ENCODE results near the gene MAPK8IP1.

The MAPK8IP1 gene

GRCh38 chr11:45860348-45860747, 25.1 kb upstream of the MAPK8IP1 start:
- no peak for DNase-seq

- no peak for DNase-seq
These were observed 24.5 kb upstream of the MAPK8IP1 start for GRCh38 chr11:45860764-45861510.

GRCh38 chr11:45864041-45864440, 21.4 kb upstream of the MAPK8IP1 start:
- no peak for DNase-seq

DNA sequence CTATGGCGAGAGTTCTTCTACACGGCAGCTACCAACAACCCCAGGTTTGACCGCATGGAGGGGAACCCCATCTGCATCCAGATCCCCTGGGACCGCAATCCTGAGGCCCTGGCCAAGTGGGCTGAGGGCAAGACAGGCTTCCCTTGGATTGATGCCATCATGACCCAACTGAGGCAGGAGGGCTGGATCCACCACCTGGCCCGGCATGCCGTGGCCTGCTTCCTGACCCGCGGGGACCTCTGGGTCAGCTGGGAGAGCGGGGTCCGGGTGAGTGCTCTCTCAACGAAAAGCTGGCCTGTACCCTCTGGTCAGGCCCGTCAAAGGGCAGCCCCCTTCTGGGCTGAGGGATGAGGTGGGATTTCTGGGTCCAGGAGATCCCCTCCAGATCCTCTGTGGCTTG, 15.9 kb upstream of the MAPK8IP1 start:
- no peak for DNase-seq

DNA sequence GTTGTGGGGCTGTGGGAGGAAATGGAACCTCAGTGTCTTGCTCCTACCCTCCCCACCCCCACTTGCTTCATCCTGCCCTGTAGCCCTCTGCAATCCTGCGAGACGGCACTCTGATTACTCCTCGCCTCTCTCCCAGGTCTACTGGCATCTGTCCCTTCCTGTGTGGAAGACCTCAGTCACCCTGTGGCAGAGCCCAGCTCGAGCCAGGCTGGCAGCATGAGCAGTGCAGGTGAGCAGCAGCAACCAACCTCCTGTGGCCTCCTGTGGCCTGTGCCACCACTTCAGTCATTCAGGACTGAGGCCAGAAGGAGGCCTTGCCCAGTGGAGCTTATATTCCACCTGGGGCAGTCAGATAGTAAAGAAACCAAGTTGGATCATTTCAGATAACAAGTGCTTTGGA, 14.7 kb upstream of the MAPK8IP1 start:
- no peak for DNase-seq

DNA sequence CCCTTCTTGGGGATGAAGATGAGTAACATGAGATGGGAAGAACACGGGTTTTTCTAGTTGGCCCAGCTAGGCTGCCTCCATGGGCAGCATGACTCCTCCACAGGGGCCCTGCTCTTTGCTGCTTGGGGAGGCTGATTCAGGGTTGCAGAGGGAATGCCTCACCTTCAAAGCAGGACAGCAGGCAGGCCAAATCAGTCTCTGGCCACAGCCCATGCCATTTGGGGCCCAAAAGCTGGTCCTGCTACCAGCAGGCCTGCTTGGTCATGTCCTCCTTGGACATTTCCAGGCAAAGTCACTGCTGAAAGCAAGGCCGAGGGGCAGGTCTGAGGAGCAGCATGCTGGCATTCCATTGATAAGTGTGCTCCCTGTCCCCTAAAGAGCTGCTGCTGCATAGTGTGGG, 13.8 kb upstream of the MAPK8IP1 start:
- DNase-seq, result no peak

DNA sequence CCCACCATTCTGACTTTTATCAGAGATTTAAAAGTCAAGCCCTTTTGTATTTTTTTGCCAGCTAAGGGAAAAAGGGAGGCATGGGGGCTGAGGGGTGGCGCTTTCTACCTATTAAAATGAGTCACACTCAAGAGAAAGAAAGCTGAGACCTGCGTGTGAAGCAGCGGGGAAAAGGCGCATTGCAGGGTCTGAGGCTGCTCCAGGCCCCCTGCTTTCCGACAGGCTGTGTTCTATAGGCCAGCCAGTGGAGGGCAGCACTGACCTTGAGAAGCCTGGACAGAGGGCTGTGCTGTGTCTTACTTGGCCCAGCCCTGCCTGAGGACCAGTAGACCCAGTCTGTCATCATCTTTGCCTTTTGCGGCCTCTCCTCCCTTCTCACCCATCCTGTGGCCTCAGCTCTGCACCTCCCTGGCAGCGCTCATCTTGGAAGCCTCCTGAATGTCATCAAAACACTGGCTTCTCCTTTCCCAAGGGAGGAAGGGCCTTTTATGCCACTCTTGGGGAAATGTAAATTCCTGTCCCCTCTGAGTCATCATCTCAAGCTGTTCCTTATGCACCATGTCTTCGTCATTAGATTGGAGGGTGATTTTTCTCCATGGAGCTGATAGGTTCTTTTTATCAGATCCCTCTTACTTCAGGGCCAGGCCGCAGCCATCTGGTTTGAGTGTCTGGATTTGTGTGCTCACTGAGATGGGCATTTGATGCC, 12.6 kb upstream of the MAPK8IP1 start:
- DNase-seq, result no peak

- no peak for DNase-seq
These were observed 9.1 kb upstream of the MAPK8IP1 start for GRCh38 chr11:45876401-45876800.

DNA sequence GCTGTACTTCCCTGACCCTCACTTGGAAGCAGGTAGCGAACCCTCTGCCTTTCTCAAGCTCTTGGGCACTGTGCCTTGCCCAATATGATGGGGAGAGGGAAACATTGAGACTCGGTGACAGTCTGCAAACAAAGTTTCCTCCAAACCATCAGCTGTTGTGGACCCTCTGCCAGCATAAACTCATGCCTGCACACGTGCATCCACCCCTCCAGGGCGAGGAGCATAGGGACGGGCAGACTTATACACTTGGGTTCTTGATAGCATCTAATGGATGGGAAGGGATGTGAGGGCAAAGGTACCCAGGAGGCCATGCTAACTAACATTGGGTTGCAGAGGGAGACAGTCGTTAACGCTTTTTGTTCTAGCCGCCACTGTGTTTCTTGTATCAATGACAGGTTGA, 8.2 kb upstream of the MAPK8IP1 start:
- no peak for DNase-seq

- DNase-seq, result no peak
These were observed 7.6 kb upstream of the MAPK8IP1 start for GRCh38 chr11:45877845-45878244.

GRCh38 chr11:45879803-45880686, 5.4 kb upstream of the MAPK8IP1 start:
- no peak for DNase-seq

- no peak for DNase-seq
These were observed 4.5 kb upstream of the MAPK8IP1 start for GRCh38 chr11:45880772-45881570.

- DNase-seq, result no peak
These were observed 3.6 kb upstream of the MAPK8IP1 start for GRCh38 chr11:45881708-45882368.

DNA sequence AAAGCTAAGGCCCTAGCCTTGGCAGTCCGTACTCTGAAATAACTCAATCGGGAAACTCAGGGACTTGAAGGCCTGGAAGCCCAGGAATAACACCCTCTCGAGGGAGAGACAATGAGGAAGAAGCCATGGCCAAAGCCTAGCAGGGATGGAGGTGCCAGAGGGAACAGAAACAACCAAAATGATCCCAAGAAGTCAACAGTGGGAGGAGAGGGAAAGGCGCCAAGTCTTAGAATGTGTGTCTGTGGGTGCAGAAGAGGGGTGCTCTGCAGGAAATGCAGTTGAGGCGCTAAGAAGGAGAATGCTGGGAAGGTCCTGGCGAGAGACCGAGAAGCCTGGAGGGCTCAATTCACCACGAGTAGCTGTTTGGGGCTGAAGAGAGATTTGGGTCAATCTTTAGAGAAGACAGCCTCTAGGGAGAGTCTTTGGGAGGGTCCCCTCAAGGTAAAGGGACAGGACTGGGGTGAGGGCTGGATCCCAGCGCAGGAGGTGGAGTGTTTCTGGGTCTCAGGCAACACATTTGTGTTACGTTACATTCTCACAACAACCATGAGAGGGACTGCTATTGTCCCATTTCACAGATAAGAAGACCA, 760 bp upstream of the MAPK8IP1 start:
- no peak for DNase-seq

DNA sequence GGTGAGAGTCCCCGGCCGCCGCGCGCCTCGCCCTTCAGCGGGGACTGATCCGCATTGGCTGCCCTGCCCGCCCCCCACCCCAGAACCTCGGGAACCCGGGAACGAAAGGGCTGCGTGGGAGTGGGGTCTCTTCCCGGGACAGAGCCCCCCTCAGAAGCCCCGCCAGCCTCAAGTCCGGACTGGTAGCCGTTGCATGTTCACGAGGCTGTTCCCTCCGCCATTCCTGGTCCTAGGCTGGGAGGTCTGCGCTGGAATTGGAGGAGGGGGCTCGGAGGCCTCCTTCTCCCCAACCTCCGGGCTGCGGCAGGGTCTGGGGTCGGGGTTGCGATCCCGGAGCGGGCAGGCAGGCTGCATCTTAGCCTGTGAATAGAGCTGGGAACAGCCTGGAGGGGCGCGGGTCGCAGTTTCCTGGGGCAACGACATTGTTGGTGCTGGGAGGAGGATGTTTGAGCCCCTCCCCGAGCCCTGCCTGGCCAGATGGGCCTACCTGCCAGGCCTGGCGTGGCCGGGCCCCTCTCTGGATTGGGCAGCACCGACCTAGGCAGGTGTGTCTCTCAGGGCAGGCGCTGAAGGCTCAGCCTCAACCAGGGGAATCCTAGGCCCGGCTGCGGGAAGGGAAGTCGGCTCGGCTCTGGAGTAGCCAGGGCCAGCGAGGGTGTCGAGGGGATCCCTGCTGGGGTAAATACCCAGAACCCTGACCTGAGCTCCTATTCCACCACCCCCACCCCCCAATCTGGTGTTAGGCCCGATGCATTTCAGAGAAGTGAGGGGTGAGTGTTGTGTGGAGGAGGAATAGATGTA, 670 bp downstream of the MAPK8IP1 start:
- DNase-seq, result no peak

GRCh38 chr11:45886816-45887520, 1.5 kb downstream of the MAPK8IP1 start:
- DNase-seq, result no peak

DNA sequence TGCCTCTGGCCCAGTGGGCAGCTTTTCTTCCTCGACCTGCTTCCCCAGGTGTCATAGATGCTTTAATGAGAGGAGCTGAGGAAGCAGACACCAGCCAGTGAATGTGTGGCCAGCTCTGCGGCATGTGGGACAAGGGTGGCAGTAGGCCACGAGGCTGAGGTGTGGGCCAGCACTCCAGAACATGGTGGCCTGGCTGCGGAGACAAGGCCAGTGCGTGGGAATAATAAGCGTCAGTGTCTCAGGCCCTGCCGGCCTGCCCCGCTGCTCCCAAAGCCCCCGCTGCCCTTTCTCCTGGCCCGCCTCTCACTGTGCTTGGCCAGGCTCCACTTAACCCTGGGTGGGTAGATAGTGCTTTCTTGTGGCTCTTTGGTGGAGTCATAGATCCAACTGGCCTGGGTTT, 2.1 kb downstream of the MAPK8IP1 start:
- no peak for DNase-seq

- no peak for DNase-seq
These were observed 4.1 kb downstream of the MAPK8IP1 start for GRCh38 chr11:45889555-45889954.

- DNase-seq, result no peak
These were observed 4.5 kb downstream of the MAPK8IP1 start for GRCh38 chr11:45889966-45890365.

DNA sequence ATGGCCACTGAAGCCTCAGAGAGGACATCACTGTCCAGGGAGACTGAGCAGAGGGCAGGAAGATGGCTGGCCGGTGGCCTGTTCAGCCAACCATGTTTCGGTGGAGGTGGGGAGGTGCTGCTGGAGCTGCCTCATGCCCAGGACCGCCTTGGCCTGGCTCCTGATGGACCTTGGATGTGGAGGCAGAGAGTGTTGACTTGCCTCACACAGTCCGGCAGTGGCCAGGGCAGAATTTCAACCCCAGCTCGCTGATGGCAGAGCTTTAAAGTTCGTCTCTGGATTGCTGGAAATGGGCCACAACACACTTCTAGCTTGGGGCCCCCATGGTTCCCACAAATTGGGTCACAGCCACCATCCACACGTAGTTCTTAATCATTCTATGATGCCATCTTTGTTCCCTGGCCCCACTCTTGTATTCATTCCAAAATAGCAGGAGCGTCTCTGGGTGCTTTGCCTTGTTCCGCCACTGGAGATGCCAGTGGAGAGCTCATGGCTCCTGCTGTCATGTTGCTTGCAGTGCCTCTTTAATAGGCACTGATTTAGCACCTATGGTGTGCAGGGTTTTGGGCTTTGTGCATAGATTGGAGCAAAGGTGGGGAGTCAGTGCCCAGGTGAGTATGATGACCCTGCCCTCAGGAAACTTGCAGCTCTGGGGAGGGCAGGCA, 5.6 kb downstream of the MAPK8IP1 start:
- DNase-seq, result no peak
